ENCODE results near the gene PTPRJ. TPM values are rescaled to one million over a fixed set of nuclear protein-coding genes. Genes with fewer than 3 reads are reported as not detected.

Gene PTPRJ
- total RNA-seq, 1 donor from 2014 or later = 0.26 TPM

- no peak for DNase-seq (ENCODE audit: low read depth in 2 of 2)
Observed at GRCh38 chr11:48216510-48216909, 236.2 kb downstream of the PTPRJ start, which contains the start of gene OR4B1. OR4B1 (plus strand) TSS chr11:48216810; CDS start chr11:48216810, 0 bp downstream.

Other genes with a start within 250 kb of the PTPRJ start
- 31.1 and 35.7 TPM in 2 replicates for gene FNBP4, start 213.2 kb upstream of the PTPRJ start, total RNA-seq
- gene NUP160, start 132.2 kb upstream of the PTPRJ start, total RNA-seq = 19.9 and 20.4 TPM in 2 replicates
- not detected in 2 replicates for gene OR4B1, start 236.3 kb downstream of the PTPRJ start, total RNA-seq